Measurements from ENCODE around the gene FAM32A.

The FAM32A gene

DNA sequence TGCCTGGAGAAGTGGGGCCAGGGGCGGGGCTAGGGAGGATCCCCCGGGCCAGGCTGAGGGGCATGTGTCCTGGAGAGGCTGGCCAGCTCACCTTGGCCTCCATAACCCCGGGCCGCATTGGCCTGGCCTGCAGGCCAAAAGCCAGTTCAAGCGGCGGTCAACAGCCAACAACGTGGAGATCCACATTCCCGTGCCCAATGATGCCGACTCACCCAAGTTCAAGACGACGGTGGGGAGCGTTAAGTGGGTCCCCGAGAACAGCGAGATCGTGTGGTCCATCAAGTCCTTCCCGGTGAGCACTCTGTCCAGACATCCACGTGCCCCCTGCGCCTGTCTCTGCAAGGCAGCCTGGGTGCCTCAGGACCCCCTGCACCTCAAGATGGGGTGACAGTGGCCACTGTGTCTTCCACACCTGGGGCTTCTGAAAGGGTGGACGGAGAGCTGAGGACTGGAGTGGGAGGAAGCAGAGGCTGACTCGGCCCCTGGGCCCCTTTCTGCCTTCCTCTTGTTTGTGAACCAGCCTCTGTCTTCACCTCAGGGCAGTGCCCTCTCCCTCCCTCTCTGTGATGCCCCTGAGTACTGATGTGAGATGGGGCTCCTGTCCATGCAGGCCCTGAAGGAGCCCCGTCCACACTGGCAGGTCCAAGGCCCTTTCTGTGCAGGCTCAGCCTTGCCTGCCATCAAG is 43.6 kb downstream of the FAM32A start:
- TF ChIP-seq, protein P1, sequence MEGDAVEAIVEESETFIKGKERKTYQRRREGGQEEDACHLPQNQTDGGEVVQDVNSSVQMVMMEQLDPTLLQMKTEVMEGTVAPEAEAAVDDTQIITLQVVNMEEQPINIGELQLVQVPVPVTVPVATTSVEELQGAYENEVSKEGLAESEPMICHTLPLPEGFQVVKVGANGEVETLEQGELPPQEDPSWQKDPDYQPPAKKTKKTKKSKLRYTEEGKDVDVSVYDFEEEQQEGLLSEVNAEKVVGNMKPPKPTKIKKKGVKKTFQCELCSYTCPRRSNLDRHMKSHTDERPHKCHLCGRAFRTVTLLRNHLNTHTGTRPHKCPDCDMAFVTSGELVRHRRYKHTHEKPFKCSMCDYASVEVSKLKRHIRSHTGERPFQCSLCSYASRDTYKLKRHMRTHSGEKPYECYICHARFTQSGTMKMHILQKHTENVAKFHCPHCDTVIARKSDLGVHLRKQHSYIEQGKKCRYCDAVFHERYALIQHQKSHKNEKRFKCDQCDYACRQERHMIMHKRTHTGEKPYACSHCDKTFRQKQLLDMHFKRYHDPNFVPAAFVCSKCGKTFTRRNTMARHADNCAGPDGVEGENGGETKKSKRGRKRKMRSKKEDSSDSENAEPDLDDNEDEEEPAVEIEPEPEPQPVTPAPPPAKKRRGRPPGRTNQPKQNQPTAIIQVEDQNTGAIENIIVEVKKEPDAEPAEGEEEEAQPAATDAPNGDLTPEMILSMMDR (IDR thresholded peaks at IDR 0.05; ENCODE audit: low read length, missing control alignments) = no peak
- DNase-seq (ENCODE audit: low read depth) = no peak
- H3K4me3 ChIP-seq (replicated peaks; ENCODE audit: low read depth, low read length) = no peak overlapping the region

DNA sequence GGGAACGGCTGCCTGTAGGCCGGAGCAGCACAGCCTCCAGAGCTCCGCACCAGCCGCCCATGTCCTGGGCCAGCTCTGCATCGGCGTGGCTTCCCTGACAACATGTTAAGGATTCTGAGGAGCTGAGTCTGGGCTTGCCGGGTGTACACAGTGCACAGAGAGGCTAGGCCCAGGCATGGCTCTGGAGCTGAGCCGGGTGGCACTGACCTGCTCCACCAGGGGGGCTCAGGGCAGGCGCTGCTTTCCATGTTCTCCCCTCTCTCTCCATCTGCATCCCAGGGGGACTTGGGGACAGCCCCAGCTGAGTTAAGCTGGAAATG is 44.1 kb downstream of the FAM32A start:
- TF ChIP-seq, protein P1 (IDR thresholded peaks at IDR 0.05; ENCODE audit: low read length, missing control alignments) = no peak
- no peak for DNase-seq (ENCODE audit: low read depth)
- H3K4me3 ChIP-seq (replicated peaks; ENCODE audit: low read depth, low read length) = no peak overlapping the region

DNA sequence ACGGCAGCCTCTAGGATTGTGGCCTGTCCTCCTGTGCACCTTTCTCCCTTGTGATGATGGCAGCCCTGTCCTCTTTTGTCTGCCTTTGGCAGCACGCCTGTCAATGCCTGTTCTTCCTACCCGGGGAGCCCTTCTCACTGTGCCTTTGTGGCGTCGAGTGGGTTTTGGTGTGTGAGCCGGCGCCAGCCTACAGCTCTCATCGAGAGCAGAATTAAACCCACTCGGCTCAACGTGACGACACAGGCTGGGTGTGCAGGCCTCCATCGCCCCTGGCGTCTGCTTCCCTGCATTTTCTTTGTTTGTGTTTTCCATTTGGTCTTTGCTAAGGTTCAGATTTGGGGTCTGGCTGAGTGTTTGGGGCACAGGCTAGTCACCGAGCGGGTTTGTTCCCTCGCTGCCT is 46.9 kb downstream of the FAM32A start:
- no peak overlapping the region for H3K4me3 ChIP-seq (replicated peaks; ENCODE audit: low read depth, low read length)
- no peak for DNase-seq (ENCODE audit: low read depth)
- TF ChIP-seq, protein P1 (IDR thresholded peaks at IDR 0.05; ENCODE audit: low read length, missing control alignments) = no peak

DNA sequence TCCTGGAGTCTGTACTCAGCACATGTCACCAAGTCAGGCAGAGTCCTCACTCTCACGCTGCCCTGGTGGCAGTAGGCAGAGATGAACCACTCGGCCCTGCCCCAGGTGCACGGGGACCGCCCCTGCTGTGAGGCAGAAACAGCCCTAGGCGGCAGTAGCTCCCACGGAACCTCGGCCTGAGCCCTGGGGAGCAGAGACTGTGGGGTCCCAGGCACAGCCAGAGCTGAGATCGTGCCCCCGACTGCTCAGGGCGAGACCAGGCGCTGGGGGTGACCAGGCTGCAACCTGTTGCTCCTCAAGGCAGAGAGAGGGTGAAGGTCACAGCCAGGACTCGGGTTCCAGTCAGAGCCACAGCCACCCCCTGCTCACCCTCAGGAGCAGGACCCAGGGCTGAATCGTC is 47.4 kb downstream of the FAM32A start:
- DNase-seq (ENCODE audit: low read depth) = no peak
- TF ChIP-seq, protein P1 (IDR thresholded peaks at IDR 0.05; ENCODE audit: low read length, missing control alignments) = no peak
- H3K4me3 ChIP-seq (replicated peaks; ENCODE audit: low read depth, low read length) = no peak overlapping the region

DNA sequence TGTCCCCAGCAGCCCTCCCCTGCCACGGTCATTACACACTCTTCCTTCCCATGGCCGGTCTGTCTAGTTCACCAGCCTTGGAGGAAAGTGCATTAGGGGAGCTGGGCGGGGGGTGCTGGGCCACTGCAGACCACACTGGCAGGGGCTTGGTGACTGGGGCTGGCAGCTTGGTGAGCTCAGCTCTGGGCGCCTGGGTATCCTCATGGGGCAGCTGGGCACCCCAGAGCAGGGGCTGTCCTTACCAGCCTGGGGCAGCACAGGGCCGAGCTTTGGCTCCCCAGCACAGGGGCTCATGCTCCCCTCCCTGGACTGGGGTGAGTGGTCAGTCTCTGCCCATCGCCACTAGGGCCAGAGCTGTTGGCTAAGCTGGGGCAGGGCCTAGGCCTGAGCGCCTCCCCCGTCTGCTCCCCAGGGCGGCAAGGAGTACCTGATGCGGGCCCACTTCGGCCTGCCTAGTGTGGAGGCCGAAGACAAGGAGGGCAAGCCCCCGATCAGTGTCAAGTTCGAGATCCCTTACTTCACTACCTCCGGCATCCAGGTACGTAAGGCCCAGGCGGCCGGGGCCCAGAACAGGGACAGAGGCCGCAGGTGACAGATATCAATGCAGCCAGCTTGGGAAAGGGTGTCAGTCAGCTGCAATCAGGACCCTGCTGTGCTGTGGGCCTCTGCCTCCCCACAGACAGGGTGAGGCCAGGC is 48.0 kb downstream of the FAM32A start:
- no peak for DNase-seq (ENCODE audit: low read depth)
- TF ChIP-seq, protein P1 (IDR thresholded peaks at IDR 0.05; ENCODE audit: low read length, missing control alignments) = no peak
- H3K4me3 ChIP-seq (replicated peaks; ENCODE audit: low read depth, low read length) = no peak overlapping the region

DNA sequence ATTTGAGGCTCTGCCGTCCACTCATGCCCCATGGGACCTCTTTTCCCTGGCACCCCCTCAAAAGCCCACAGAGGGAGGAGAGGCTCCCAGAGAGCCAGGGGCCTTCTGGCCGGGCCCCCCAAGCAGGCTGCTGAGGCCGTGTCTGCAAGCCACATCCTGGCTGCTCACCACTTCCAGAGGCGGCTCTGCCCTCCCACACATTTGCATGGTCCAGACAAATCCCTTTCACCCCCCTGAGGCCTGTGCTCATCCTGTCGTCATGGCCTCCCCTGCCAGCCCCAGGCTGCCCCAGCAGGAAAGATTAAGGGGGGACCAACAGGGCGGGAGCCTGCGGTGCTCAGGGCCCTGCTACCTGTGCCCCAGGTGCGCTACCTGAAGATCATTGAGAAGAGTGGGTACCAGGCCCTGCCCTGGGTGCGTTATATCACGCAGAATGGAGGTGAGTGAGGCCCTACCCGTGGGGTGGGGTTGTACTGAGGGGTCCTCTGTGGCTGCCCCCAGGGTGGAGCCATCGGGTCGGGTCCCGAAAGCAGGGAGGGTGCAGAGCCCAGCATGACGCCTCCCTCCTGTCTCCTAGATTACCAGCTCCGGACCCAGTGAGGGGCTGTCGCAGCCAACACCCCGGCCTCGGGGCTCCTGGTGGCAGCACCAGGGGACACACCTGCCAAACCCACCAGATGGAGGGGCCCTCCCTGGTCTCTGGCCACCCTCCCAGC is 48.8 kb downstream of the FAM32A start:
- TF ChIP-seq, protein P1 (IDR thresholded peaks at IDR 0.05; ENCODE audit: low read length, missing control alignments) = no peak
- DNase-seq (ENCODE audit: low read depth) = no peak
- H3K4me3 ChIP-seq (replicated peaks; ENCODE audit: low read depth, low read length) = no peak overlapping the region

All from fibroblast of pulmonary artery (primary cell).